SK-N-SH treated with all-trans-retinoic acid at 6 μM for 48 hours (cell line): Measurements from ENCODE around the gene KCNIP4.

ENCODE experiments used
- ATAC-seq: fragments of 200-7000 bp; cut with Tn5 transposase; 3 replicates; pipeline ENCODE4 v1.9.1; 2020; ENCODE audit warnings: mild to moderate bottlenecking, moderate library complexity
- ARNTL ChIP-seq: fragments of 450-650 bp; formaldehyde crosslinking; IDR thresholded peaks from 2 replicates; pipeline ENCODE4 v1.5.0; 2020; ENCODE audit warnings: low read depth, mild to moderate bottlenecking, moderate library complexity, borderline replicate concordance
- BACH2 ChIP-seq: fragments of 250-450 bp; sonication (Bioruptor Pico); IDR thresholded peaks from 2 replicates; pipeline ENCODE4 v1.9.0; 2021; ENCODE audit warnings: mild to moderate bottlenecking, borderline replicate concordance
- CREB5 ChIP-seq: fragments of 250-450 bp; sonication (Bioruptor Pico); IDR thresholded peaks from 2 replicates; pipeline ENCODE4 v1.5.1; 2020; ENCODE audit warnings: low read depth, mild to moderate bottlenecking, moderate library complexity
- CSDC2 ChIP-seq: fragments of 250-450 bp; sonication (Bioruptor Pico); IDR thresholded peaks from 2 replicates; pipeline ENCODE4 v1.5.0; 2020; ENCODE audit warnings: mild to moderate bottlenecking, moderate library complexity
- CSRNP3 ChIP-seq: fragments of 250-450 bp; sonication (Bioruptor Pico); IDR thresholded peaks from 2 replicates; pipeline ENCODE4 v1.5.1; 2021; ENCODE audit warnings: mild to moderate bottlenecking, moderate library complexity
- ESRRG ChIP-seq: fragments of 250-450 bp; sonication (Bioruptor Pico); IDR thresholded peaks from 2 replicates; pipeline ENCODE4 v1.6.1; 2021; ENCODE audit warnings: mild to moderate bottlenecking
- ISL1 ChIP-seq: fragments of 250-450 bp; sonication (Bioruptor Pico); IDR thresholded peaks from 2 replicates; pipeline ENCODE4 v2.1.2; 2022; ENCODE audit warnings: mild to moderate bottlenecking, moderate library complexity
- OSR1 ChIP-seq: fragments of 250-450 bp; sonication (Bioruptor Pico); IDR thresholded peaks from 2 replicates; pipeline ENCODE4 v1.8.0; 2022; ENCODE audit warnings: moderate library complexity, mild to moderate bottlenecking, inconsistent platforms
- PATZ1 ChIP-seq: fragments of 250-450 bp; sonication (Bioruptor Pico); IDR thresholded peaks from 2 replicates; pipeline ENCODE4 v1.8.0; 2020; ENCODE audit warnings: mild to moderate bottlenecking, moderate library complexity, borderline replicate concordance
- PPARA ChIP-seq: fragments of 250-450 bp; sonication (Bioruptor Pico); IDR thresholded peaks from 2 replicates; pipeline ENCODE4 v1.5.0; 2020; ENCODE audit warnings: mild to moderate bottlenecking, borderline replicate concordance
- TSHZ2 ChIP-seq: fragments of 250-450 bp; sonication (Bioruptor Pico); IDR thresholded peaks from 2 replicates; pipeline ENCODE4 v1.5.0; 2020; ENCODE audit warnings: mild to moderate bottlenecking, moderate library complexity
- ZC3H10 ChIP-seq: fragments of 250-450 bp; sonication (Bioruptor Pico); IDR thresholded peaks from 2 replicates; pipeline ENCODE4 v1.5.1; 2021; ENCODE audit warnings: mild to moderate bottlenecking, moderate library complexity
- ZFP3 ChIP-seq: fragments of 250-450 bp; sonication (Bioruptor Pico); IDR thresholded peaks from 2 replicates; pipeline ENCODE4 v1.5.0; 2020; ENCODE audit warnings: mild to moderate bottlenecking, moderate library complexity
- ZFP30 ChIP-seq: fragments of 450-650 bp; formaldehyde crosslinking; IDR thresholded peaks from 2 replicates; pipeline ENCODE4 v1.5.0; 2022; ENCODE audit warnings: mild to moderate bottlenecking, moderate library complexity
- ZNF565 ChIP-seq: fragments of 450-650 bp; formaldehyde crosslinking; conservative IDR thresholded peaks from 2 replicates; pipeline ENCODE4 v1.5.0; 2020; ENCODE audit warnings: low read depth, mild to moderate bottlenecking, moderate library complexity
- ZNF8 ChIP-seq: fragments of 450-650 bp; formaldehyde crosslinking; IDR thresholded peaks from 2 replicates; pipeline ENCODE4 v1.5.0; 2020; ENCODE audit warnings: mild to moderate bottlenecking, moderate library complexity

KCNIP4 gene

GRCh38 chr4:21535898-21536297 lies 412.7 kb downstream of the KCNIP4 start:
- TF ChIP-seq ZNF565 (CRISPR knock-in tag) (no peak), ZNF8 (no peak), ISL1 (CRISPR knock-in tag) (no peak)
- ATAC-seq = no peak

GRCh38 chr4:21531048-21531447 lies 417.5 kb downstream of the KCNIP4 start:
- no peak for ATAC-seq
- TF ChIP-seq ISL1 (CRISPR knock-in tag) (no peak), PATZ1 (CRISPR knock-in tag) (no peak), CSDC2 (CRISPR knock-in tag) (no peak), ZFP3 (CRISPR knock-in tag) (no peak), PPARA (CRISPR knock-in tag) (no peak), ZNF8 (no peak)

GRCh38 chr4:21529214-21529613 lies 419.4 kb downstream of the KCNIP4 start:
- no peak for ATAC-seq
- TF ChIP-seq PATZ1 (CRISPR knock-in tag) (no peak), ZC3H10 (CRISPR knock-in tag) (no peak), ZFP3 (CRISPR knock-in tag) (no peak), ESRRG (no peak)

- no peak for ATAC-seq
- TF ChIP-seq ZC3H10 (CRISPR knock-in tag) (no peak), ZFP3 (CRISPR knock-in tag) (no peak), ARNTL (no peak), CSDC2 (CRISPR knock-in tag) (no peak), CSRNP3 (CRISPR knock-in tag) (no peak), OSR1 (CRISPR knock-in tag) (no peak), CREB5 (CRISPR knock-in tag) (no peak)
Observed at GRCh38 chr4:21522296-21522695, 426.3 kb downstream of the KCNIP4 start.

GRCh38 chr4:21517126-21517859 lies 431.3 kb downstream of the KCNIP4 start:
- no peak for ATAC-seq
- TF ChIP-seq BACH2 (CRISPR knock-in tag) = no peak
- no peak for TF ChIP-seq TSHZ2 (CRISPR knock-in tag)
- TF ChIP-seq PATZ1 (CRISPR knock-in tag) = no peak
- TF ChIP-seq ZFP30 (CRISPR knock-in tag) = no peak
- no peak for TF ChIP-seq ZC3H10 (CRISPR knock-in tag)
